Measurements from ENCODE around the gene P2RY2.

DNA sequence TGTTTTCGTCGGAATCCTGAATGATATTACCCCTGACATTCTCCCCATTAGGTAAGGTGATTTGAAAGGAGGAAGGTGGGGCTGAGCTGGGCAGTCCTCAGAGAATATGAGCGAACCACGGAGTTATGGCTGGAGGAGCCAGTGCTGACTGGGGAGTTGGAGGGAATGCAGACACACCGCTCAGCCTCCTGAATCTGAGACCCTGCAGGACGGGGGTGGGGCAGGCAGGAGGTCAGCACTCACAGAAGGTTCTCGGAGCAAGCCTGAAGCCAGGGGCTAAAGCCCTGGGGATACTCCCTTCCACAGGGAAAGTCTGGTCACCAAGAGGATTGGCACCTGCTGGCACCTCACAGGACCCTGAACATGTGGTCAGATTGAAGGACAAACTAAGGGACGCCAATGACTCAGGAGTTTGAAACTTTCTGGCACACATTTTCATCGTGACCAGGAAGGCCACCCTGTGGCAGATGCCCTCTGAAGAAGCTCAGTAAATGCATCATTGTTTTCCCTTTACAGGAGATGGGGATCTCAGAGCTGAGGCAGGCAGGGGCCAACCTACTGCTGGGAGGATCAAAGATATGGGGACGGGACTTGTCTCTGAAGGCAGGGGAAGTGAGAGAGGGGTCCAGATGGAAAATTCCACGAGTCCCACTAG is 49.0 kb upstream of the P2RY2 start:
- TF ChIP-seq, protein P1, sequence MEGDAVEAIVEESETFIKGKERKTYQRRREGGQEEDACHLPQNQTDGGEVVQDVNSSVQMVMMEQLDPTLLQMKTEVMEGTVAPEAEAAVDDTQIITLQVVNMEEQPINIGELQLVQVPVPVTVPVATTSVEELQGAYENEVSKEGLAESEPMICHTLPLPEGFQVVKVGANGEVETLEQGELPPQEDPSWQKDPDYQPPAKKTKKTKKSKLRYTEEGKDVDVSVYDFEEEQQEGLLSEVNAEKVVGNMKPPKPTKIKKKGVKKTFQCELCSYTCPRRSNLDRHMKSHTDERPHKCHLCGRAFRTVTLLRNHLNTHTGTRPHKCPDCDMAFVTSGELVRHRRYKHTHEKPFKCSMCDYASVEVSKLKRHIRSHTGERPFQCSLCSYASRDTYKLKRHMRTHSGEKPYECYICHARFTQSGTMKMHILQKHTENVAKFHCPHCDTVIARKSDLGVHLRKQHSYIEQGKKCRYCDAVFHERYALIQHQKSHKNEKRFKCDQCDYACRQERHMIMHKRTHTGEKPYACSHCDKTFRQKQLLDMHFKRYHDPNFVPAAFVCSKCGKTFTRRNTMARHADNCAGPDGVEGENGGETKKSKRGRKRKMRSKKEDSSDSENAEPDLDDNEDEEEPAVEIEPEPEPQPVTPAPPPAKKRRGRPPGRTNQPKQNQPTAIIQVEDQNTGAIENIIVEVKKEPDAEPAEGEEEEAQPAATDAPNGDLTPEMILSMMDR (IDR thresholded peaks at IDR 0.05; ENCODE audit: insufficient read depth, low read depth, low read length) = no peak
- no peak for TF ChIP-seq EZH2 (IDR thresholded peaks at IDR 0.05; ENCODE audit: insufficient read depth, low read length)

Measured in astrocyte (in vitro differentiated cells and primary cell).